ENCODE results near the gene RPS17.

GRCh38 chr15:82538961-82539690 is 1.1 kb downstream of the RPS17 start:
- no peak for TF ChIP-seq POLR2A (IDR thresholded peaks at IDR 0.05)
- TF ChIP-seq EP300 (IDR thresholded peaks at IDR 0.05; ENCODE audit: low read depth) = no peak
- TF ChIP-seq CTCF (IDR thresholded peaks at IDR 0.05) = no peak
- no peak for TF ChIP-seq POLR2AphosphoS5 (IDR thresholded peaks at IDR 0.05)

All from transverse colon (tissue), 4 donors.